CD4-positive, alpha-beta T cell treated with Interleukin-15 for 4 hours (primary cell): Measurements from ENCODE around the gene URM1.
"Not testable (repeated sequence)": the region's sequence is repeated elsewhere in the genome, so short reads cannot be mapped to it uniquely, and the experiment has no call there.

Experiments
- DNase-seq: peaks from one replicate; pipeline ENCODE4 v3.0.0-alpha.2; 2020; ENCODE audit warnings: low spot score

URM1 gene

GRCh38 chr9:128370752-128371629, at the start of gene URM1:
URM1 (plus strand) TSS chr9:128371374; CDS start chr9:128371381, 7 bp downstream.
- peak; percentile 95 for DNase-seq

GRCh38 chr9:128321879-128322403, 49.2 kb upstream of the URM1 start:
- DNase-seq, result no peak

GRCh38 chr9:128322404-128323211, 48.6 kb upstream of the URM1 start, which contains the start of the genes COQ4 and TRUB2:
COQ4 (plus strand) TSS chr9:128322839; CDS start chr9:128322859, 20 bp downstream.
TRUB2 (minus strand) TSS chr9:128322447; CDS start chr9:128322408, 39 bp downstream.
- DNase-seq, result peak; percentile 93

- peak; percentile 33 for DNase-seq
Observed at GRCh38 chr9:128323212-128323730, 47.9 kb upstream of the URM1 start.

- no peak for DNase-seq
Observed at GRCh38 chr9:128323791-128324190, 47.4 kb upstream of the URM1 start.

GRCh38 chr9:128324401-128324800, 46.8 kb upstream of the URM1 start:
- DNase-seq, result no peak

- no peak for DNase-seq
Observed at GRCh38 chr9:128325629-128326028, 45.5 kb upstream of the URM1 start.

GRCh38 chr9:128333451-128333869, 37.7 kb upstream of the URM1 start:
- no peak for DNase-seq

- no peak for DNase-seq
Observed at GRCh38 chr9:128335161-128335560, 36.0 kb upstream of the URM1 start.

- DNase-seq, result no peak
Observed at GRCh38 chr9:128335914-128336313, 35.3 kb upstream of the URM1 start.

GRCh38 chr9:128337936-128338335, 33.2 kb upstream of the URM1 start:
- DNase-seq, result no peak

- not testable (repeated sequence) for DNase-seq
Observed at GRCh38 chr9:128338852-128339614, 32.1 kb upstream of the URM1 start.

GRCh38 chr9:128339761-128340690, 31.1 kb upstream of the URM1 start, which contains the start of gene SLC27A4:
SLC27A4 (plus strand) TSS chr9:128340527; CDS start chr9:128343133, 2,606 bp downstream.
- DNase-seq, result peak; percentile 82

GRCh38 chr9:128340691-128341434, 30.3 kb upstream of the URM1 start:
- DNase-seq, result no peak

- DNase-seq, result peak; percentile 74
Observed at GRCh38 chr9:128341435-128341849, 29.7 kb upstream of the URM1 start.

- DNase-seq, result no peak
Observed at GRCh38 chr9:128342971-128343680, 28.0 kb upstream of the URM1 start.

GRCh38 chr9:128343855-128344254, 27.3 kb upstream of the URM1 start:
- no peak for DNase-seq

GRCh38 chr9:128344931-128345605, 26.1 kb upstream of the URM1 start:
- DNase-seq, result no peak
